ENCODE measurements around the gene AMPD2. TPM values are rescaled to one million over a fixed set of nuclear protein-coding genes. Genes with fewer than 3 reads are reported as not detected.

Gene AMPD2
- total RNA-seq (10 to 100 TPM; 54.4 to 54.5 TPM), polyA plus RNA-seq (ENCODE audit: insufficient read depth, low read depth, low replicate concordance) (35.0 TPM)
- long read RNA-seq, donor 1, partial matches to known transcripts = 0 of 4 reads
- long read RNA-seq, donor 1, other reads (novel, unspliced or antisense) = 0 of 4 reads
- long read RNA-seq, donor 2, partial matches to known transcripts = 0 of 5 reads
- long read RNA-seq, donor 2, other reads (novel, unspliced or antisense) = 0 of 5 reads

DNA sequence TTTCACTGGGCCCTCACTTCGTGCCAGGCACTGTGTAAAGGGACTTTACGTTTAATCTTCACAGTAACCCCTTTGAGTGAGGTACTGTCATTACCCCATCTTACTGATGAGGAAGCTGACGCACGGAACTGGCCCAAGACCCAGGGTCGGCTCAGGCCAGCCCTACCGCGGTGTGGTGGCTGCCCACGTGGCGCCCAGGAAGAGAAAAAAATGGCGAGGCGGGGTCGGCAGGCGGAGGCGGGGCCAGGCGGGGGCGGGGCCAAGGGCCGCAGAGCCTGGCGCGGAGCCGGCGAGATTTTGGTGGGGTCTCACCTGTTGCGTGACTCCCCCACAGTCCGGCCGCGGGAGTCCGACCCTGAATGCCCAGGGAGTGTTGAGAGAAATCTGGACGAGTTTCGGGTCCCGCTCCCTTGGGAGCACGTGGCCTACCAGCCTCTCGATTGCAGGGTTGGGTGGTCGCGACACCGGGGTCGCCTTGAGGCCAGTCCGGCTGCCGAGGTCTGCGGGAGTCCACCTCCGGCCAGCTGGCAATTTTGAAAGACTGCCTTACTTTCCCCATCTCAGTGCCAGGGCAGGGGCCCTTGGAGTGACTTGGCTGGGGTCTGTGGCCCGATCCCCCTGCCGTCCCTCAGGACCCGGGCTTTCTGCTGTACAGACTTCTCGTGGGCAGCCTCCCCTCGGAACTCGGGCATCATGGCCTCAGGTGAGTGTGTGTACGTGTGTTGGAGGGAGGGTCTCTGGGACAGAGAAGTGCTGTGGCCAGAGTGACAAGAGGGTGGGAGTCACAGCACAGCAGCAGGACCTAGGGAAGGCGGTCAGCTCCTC is at the start of gene AMPD2, which contains the start of gene GNAT2:
AMPD2 (plus strand) TSS at position 262 of the 825 bp plus-strand sequence. CDS start 1,339 bp downstream, outside the sequence.
GNAT2 (minus strand) TSS at position 41 of the 825 bp plus-strand sequence. CDS start 6,746 bp downstream, outside the sequence.
- WGBS, 2 donors = 1% methylated on average over 26 to 46 of the region's 47 CpGs
- peak within 1 kb of the TSS; percentile 68 to 87 for H3K27ac ChIP-seq
- intact Hi-C loops (cut with DNase I; ENCODE audit: low total_unique reads) = no loop called here
- no peaks in the 10 kb centered on the region for H3K27me3 ChIP-seq
- H3K4me1 ChIP-seq = peaks cover 38% of the 10 kb centered on the region
- DNase-seq = peak; percentile 75
- no peaks in the 10 kb centered on the region for H3K36me3 ChIP-seq (ENCODE audit: low read depth, missing control alignments)
- H3K4me3 ChIP-seq = peak within 1 kb of the TSS; percentile 64 to 80
- TF ChIP-seq, protein P1, sequence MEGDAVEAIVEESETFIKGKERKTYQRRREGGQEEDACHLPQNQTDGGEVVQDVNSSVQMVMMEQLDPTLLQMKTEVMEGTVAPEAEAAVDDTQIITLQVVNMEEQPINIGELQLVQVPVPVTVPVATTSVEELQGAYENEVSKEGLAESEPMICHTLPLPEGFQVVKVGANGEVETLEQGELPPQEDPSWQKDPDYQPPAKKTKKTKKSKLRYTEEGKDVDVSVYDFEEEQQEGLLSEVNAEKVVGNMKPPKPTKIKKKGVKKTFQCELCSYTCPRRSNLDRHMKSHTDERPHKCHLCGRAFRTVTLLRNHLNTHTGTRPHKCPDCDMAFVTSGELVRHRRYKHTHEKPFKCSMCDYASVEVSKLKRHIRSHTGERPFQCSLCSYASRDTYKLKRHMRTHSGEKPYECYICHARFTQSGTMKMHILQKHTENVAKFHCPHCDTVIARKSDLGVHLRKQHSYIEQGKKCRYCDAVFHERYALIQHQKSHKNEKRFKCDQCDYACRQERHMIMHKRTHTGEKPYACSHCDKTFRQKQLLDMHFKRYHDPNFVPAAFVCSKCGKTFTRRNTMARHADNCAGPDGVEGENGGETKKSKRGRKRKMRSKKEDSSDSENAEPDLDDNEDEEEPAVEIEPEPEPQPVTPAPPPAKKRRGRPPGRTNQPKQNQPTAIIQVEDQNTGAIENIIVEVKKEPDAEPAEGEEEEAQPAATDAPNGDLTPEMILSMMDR (IDR thresholded peaks at IDR 0.05) = no peak
- no peak for TF ChIP-seq POLR2A (IDR thresholded peaks at IDR 0.05)
- no peaks in the 10 kb centered on the region for H3K9me3 ChIP-seq

DNA sequence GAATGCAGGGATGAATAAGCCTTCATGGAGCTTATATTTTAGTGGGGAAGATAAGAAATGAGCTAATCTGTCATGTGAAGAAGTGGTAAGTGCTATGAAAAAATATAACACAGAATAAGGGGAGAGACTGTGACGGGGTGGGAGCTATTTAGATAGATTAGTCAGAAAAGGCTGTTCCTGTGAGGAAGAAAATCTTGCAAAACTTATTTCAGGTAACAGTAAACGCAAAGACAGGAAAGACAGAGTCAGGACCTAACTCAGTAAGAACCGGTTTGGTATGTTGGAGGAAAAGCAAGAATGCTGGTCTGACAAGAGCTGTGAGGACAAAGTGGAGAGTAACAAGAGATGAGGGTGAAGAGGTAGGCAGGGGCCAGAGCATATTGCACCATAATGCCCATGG is 49.2 kb upstream of the AMPD2 start:
- H3K9me3 ChIP-seq = no peaks in the 10 kb centered on the region
- H3K27me3 ChIP-seq = no peaks in the 10 kb centered on the region
- H3K4me3 ChIP-seq = no peak overlapping the region
- H3K4me1 ChIP-seq = peaks cover 4% of the 10 kb centered on the region
- TF ChIP-seq, protein P1 (IDR thresholded peaks at IDR 0.05) = no peak
- TF ChIP-seq POLR2A (IDR thresholded peaks at IDR 0.05) = no peak
- intact Hi-C loops (cut with DNase I; ENCODE audit: low total_unique reads) = no loop called here
- H3K36me3 ChIP-seq (ENCODE audit: low read depth, missing control alignments) = no peaks in the 10 kb centered on the region
- no peak overlapping the region for H3K27ac ChIP-seq
- no peak for DNase-seq
- WGBS, 2 donors = 63 to 70% methylated on average over 3 of the region's 3 CpGs

DNA sequence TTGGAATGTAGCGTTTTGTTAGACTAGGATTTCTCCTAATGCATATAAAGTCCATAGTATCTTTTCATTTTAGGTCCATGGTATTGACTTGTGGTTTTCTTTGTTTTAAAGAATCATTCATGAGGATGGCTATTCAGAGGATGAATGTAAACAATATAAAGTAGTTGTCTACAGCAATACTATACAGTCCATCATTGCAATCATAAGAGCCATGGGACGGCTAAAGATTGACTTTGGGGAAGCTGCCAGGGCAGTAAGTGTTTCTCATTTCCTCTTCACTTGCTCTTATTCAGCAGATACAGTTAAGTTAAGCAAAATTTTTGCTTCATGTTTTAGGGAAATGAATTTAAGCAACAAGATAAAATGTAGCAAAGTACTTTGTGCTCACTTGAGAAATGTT is 45.9 kb upstream of the AMPD2 start:
- Histone ChIP-seq H3K36me3 (ENCODE audit: low read depth, missing control alignments) (no peaks in the 10 kb centered on the region), H3K9me3 (no peaks in the 10 kb centered on the region), H3K27ac (no peak overlapping the region), H3K4me1 (peaks cover 4% of the 10 kb centered on the region), H3K27me3 (no peaks in the 10 kb centered on the region), H3K4me3 (no peak overlapping the region)
- no peak for DNase-seq
- 63 to 72% methylated on average over 2 of the region's 2 CpGs for WGBS, 2 donors
- TF ChIP-seq, protein P1 (IDR thresholded peaks at IDR 0.05) = no peak
- no peak for TF ChIP-seq POLR2A (IDR thresholded peaks at IDR 0.05)
- intact Hi-C loops (cut with DNase I; ENCODE audit: low total_unique reads) = no loop called here

DNA sequence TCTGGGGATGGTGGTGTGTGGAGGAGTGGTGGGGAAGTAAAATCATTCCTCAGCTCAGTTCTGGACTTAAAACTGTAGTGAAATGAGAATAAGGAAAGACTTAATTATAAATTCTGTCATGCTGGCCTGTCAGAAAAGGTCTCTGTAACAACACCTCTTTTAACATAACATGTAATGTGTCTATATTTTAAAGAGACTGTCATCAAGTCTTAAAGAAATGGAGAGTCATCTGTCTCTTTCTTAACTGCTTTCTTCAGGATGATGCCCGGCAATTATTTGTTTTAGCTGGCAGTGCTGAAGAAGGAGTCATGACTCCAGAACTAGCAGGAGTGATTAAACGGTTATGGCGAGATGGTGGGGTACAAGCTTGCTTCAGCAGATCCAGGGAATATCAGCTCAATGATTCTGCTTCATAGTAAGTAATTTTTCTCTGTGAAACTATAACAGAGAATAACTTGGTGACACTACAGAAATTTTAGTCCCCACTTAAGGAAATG is 40.6 kb upstream of the AMPD2 start:
- H3K4me3 ChIP-seq = no peak overlapping the region
- intact Hi-C loops (cut with DNase I; ENCODE audit: low total_unique reads) = no loop called here
- TF ChIP-seq, protein P1 (IDR thresholded peaks at IDR 0.05) = no peak
- TF ChIP-seq POLR2A (IDR thresholded peaks at IDR 0.05) = no peak
- no peaks in the 10 kb centered on the region for H3K4me1 ChIP-seq
- no peaks in the 10 kb centered on the region for H3K36me3 ChIP-seq (ENCODE audit: low read depth, missing control alignments)
- no peak overlapping the region for H3K27ac ChIP-seq
- H3K27me3 ChIP-seq = no peaks in the 10 kb centered on the region
- WGBS, 2 donors = 85 to 91% methylated on average over 3 of the region's 3 CpGs
- no peak for DNase-seq
- H3K9me3 ChIP-seq = no peaks in the 10 kb centered on the region

Data from testis (tissue), 5 donors.